Activated T-cell treated with anti-CD3 and anti-CD28 coated beads, Interleukin-2, amount 50 U/mL, for 24 hours (primary cell): ENCODE measurements around the gene EMX1.

Experiments used
- DNase-seq: peaks from one replicate; pipeline ENCODE4 v3.0.0-alpha.2; 2020
- H3K27ac Mint-ChIP-seq: 2 replicates; pipeline ENCODE4 v1.8.0; 2020; ENCODE audit warnings: mild to moderate bottlenecking, mixed read lengths
- H3K27me3 Mint-ChIP-seq: 2 replicates; pipeline ENCODE4 v1.8.0; 2020; ENCODE audit warnings: mixed read lengths
- H3K36me3 Mint-ChIP-seq: 2 replicates; pipeline ENCODE4 v1.8.0; 2020; ENCODE audit warnings: low read depth, mixed read lengths
- H3K4me1 Mint-ChIP-seq: 2 replicates; pipeline ENCODE4 v1.8.0; 2020; ENCODE audit warnings: low read depth, mixed read lengths
- H3K4me3 Mint-ChIP-seq: 2 replicates; pipeline ENCODE4 v1.8.0; 2020; ENCODE audit warnings: mild to moderate bottlenecking, moderate library complexity, mixed read lengths
- H3K9me3 Mint-ChIP-seq: 2 replicates; pipeline ENCODE4 v1.8.0; 2020; ENCODE audit warnings: mixed read lengths

Gene EMX1

DNA sequence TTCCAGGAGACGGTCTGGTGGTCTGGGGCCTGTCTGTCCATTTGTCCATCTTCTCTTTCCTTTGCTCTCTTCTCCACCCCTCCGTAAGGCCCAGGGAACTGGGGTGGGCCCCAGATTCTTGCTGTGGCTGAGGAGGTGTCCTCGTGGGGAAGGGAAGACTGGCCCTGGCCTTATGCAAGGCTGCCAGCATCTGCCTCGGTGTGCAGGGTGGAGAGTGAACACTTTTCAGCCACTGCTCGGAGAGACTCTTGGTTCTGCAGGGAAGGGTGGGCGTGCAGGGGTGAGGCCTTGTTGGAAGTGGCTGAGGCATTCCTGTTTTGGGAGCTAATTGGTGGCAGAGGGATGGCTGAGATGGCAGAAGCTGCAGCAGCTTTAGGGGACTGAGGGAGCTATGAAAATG, 23.0 kb downstream of the EMX1 start:
- no peaks in the 10 kb centered on the region for H3K4me1 Mint-ChIP-seq
- H3K4me3 Mint-ChIP-seq: no peak overlapping the region
- no peak overlapping the region for H3K27ac Mint-ChIP-seq
- no peaks in the 10 kb centered on the region for H3K9me3 Mint-ChIP-seq
- no peak for DNase-seq
- no peaks in the 10 kb centered on the region for H3K36me3 Mint-ChIP-seq
- peaks cover 9% of the 10 kb centered on the region for H3K27me3 Mint-ChIP-seq

DNA sequence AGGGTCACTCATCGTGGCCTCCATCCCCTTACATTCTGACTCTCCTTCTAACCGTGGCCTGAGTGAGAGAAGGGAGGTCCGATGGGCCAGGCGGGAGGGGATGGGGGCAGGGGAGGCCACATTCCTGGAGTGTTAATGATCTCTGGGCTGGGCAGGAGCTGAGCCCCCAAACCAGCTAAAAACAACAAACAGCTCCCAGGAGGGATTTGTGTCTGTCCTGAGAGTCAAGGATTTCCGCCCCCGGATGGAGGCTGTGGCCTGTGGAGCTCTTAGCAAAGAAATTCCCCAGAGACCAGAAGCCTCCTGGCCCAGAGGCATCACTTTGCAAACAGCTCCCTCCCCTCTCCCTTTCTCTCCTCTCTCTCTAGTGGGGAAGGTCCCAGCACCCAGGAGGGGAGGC, 23.5 kb downstream of the EMX1 start:
- Mint-ChIP-seq H3K36me3 (no peaks in the 10 kb centered on the region), H3K27me3 (peaks cover 4% of the 10 kb centered on the region), H3K4me3 (no peak overlapping the region), H3K27ac (no peak overlapping the region), H3K4me1 (no peaks in the 10 kb centered on the region), H3K9me3 (no peaks in the 10 kb centered on the region)
- DNase-seq: no peak

DNA sequence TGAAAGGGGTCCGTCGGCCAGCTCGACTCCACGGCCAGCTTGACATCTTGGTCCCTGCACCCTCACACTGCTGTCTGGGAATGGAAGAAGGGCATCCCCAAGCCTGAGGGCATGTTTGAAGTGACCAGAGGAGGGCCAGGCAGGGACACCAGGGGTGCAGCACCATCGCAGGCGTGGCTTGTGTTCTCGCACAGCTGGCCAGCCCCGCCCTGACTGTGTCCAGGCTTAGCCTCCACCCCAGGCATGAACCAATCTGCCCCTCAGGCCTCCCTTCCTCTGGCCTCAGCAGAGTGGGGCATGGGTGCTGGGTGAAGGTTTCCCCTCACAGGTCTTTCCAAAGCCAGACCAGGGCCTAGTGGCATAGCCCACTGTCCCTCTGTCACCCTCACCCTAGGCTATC, 25.0 kb downstream of the EMX1 start:
- no peaks in the 10 kb centered on the region for H3K27me3 Mint-ChIP-seq

DNA sequence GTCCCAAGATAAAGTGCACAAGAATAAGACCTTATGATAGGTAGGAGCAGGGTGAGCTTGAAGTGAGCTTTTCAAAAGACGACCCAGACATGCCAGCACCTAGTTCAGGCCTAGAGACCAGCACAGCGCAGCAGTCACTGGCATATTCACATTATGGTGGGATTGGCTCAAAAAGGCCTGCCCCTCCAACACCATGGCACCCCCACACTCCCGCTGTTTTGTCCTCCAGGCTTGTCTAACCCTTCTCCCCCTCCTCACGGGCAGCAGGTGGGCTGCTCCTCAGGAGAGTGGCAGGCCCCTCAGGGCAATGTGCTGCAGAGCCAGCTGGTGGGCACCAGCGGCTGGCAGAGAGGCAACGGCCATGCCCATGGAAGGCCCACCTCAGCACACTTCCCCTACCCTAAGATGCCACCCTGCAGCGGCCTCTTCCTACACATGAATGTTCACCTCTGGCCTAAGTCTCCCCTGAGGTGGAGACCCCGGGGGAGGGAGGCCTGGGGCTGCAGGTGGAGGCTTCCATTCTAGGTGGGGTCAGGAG, 25.6 kb downstream of the EMX1 start:
- Mint-ChIP-seq H3K27me3 (no peaks in the 10 kb centered on the region), H3K36me3 (no peaks in the 10 kb centered on the region), H3K4me3 (no peak overlapping the region), H3K4me1 (no peaks in the 10 kb centered on the region), H3K9me3 (no peaks in the 10 kb centered on the region), H3K27ac (no peak overlapping the region)
- DNase-seq: no peak

More for the DNA sequence above, 25.0 kb downstream of the EMX1 start:
- Mint-ChIP-seq H3K36me3 (no peaks in the 10 kb centered on the region), H3K27ac (no peak overlapping the region), H3K9me3 (no peaks in the 10 kb centered on the region), H3K4me1 (no peaks in the 10 kb centered on the region), H3K4me3 (no peak overlapping the region)
- no peak for DNase-seq

DNA sequence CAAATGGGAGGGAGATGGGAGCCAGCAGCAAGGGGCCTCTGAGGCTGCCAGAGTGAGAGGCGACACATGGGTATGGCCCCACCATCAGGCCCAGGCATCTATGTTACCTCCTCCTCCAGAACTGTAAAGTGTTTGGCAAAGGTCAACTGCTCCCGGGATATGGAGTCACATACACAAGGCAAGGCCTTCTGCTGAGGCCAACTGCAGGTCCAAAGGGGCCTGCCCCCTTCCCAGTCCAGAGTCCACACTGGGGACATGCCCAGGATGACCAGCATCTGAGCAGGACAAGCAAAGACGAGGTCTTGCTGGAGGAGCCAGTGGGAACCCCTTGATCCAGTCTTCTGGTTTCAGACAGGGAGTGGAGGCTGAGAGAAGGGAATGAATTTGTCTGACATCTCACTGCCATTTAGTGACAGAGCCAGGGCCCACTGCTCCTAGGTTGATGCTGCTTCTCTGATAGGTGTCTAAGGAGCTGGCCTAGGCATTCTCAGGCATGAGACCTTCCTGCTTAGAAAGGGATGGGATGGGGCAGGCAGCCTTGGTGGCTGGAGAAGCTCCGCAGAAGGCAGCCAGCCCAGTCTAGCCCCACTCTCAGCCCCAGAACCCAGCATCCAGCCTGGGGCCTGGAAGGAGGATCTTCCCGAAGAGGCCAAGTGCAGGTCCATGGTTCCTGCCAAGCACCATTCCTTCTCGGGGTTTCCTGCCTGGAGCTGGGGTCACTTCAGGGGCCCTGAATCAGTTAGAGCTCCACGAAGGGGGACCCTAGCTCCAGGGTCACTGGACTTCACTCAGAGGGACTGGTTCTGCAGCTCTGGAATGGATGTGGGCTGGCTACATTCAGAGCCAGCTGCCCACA, 26.4 kb downstream of the EMX1 start:
- H3K36me3 Mint-ChIP-seq: no peaks in the 10 kb centered on the region
- no peak overlapping the region for H3K4me3 Mint-ChIP-seq
- H3K9me3 Mint-ChIP-seq: no peaks in the 10 kb centered on the region
- H3K27ac Mint-ChIP-seq: no peak overlapping the region
- H3K27me3 Mint-ChIP-seq: no peaks in the 10 kb centered on the region
- no peaks in the 10 kb centered on the region for H3K4me1 Mint-ChIP-seq
- DNase-seq: no peak

DNA sequence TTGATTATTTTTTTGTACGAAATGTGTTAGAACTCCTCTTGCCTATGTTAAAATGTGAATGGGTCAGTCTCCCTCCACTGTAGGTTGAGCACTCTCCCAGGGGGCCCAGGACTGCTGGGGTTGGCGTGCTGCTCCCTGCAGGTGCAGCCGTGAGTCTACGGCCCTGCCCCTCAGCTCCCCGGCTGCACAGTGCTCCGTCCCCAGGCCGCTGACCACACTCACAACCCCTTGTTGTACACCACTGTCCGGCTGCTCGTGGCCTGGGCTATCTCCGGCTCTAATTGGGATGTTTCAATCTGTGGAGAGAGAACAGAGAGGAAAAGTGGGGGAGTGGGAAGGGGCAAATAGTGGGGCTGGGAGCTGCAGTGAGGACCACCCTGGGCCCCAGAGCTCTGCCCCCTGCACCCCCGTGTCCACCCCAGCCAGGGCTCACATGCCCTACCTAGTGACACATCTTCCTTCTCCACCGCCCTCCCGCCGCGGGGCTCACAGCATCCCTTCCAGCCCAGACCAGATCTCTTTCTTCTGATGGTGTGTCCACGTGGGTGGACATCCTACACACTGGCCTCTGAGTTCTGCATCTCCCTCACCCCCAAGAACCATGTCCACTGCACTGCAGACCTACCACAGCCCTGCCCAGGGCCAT, 27.6 kb downstream of the EMX1 start:
- H3K9me3 Mint-ChIP-seq: no peaks in the 10 kb centered on the region
- DNase-seq: no peak
- no peak overlapping the region for H3K27ac Mint-ChIP-seq
- H3K4me1 Mint-ChIP-seq: no peaks in the 10 kb centered on the region
- no peaks in the 10 kb centered on the region for H3K27me3 Mint-ChIP-seq
- H3K4me3 Mint-ChIP-seq: no peak overlapping the region
- H3K36me3 Mint-ChIP-seq: no peaks in the 10 kb centered on the region

DNA sequence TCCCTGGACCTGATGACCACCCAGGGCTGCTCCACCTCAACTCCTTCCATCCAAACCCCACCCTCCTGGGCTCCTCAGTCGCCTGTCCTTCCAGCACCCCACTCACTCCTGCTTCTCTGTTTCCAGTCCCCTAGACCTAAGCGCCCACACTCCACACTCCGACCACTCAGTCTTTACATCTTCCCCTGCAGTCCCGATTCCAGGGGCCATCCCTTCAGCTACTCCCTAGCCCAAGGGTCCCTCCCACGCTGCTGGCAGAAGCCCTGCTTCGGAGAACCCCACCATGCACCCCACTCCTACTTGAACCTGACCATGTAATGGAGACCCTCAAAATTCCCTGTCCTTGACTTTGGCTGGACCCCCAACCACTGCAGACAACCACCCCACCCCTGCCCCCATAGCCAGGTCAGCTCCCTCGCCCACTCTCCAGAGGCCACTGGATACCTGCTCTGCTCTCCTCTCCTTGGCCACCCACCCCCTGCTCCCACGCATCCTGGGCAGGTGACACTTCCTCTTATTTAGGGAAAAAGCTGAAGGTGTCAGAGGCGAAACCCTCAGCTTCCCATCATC, 28.2 kb downstream of the EMX1 start:
- Mint-ChIP-seq H3K4me3 (no peak overlapping the region), H3K27ac (no peak overlapping the region)

DNA sequence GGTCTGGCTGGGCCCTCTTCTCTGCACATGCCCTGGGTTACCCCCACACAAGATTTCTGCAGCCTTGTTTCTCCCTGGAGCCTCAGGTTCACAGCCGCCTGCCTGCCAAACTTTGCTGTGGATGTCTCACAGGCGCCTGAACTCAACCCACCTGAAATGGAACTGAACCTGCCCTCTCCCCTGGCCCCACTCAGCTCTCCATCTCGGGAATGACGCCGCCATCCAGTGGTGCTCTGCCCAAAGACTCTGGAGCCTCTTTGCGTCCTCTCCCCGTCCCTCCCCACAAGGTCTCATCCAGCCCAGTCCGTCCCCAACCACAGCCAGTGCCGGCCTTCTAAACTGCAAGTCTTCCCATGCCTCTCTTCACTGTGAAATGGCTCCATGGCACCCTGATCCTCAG, 29.1 kb downstream of the EMX1 start:
- no peak for DNase-seq
- Mint-ChIP-seq H3K27ac (no peak overlapping the region), H3K27me3 (no peaks in the 10 kb centered on the region), H3K4me1 (no peaks in the 10 kb centered on the region), H3K9me3 (no peaks in the 10 kb centered on the region), H3K4me3 (no peak overlapping the region), H3K36me3 (no peaks in the 10 kb centered on the region)

More for the DNA sequence above, 28.2 kb downstream of the EMX1 start:
- Mint-ChIP-seq H3K36me3 (no peaks in the 10 kb centered on the region), H3K9me3 (no peaks in the 10 kb centered on the region), H3K27me3 (no peaks in the 10 kb centered on the region), H3K4me1 (no peaks in the 10 kb centered on the region)
- DNase-seq: no peak

DNA sequence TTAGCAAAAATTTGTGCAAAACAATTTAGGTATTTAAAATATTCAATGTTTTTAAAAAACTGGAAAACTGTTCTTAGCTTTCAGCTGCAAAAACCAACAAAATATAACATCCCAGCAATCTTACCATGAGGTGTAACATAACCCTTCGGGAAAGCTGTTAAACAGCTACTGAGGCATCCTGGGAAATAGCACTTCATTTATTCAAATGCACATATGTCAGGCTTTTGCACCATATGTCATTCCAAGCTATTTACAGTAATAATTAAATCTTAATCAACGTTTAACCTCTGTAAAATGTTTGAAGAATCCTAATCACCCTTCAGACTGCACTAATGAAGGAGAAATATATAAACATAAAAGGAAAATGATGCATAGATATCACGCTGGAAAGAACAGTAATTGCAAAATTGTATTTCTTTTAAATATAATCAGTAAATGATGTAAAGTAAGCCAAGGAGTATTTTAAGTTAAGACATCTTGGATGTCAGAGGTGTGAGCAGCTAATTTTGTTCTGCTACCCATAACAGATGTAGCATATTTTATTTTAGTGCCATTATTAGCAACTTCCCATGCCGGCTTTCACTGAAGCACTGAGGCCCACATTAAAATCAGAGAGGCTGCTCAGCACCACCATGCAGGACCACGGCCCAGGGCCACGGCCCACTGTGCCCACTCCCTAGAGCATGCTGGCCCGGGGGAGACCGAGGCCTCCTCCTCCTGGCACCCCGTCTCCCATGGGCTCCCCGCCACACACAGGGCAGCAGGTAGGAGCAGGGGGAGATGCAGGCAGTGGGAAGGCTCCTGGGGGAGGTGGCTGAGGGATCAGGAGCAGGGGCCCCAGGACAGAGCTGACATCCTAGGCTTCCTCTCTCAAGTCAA, 30.9 kb downstream of the EMX1 start:
- Mint-ChIP-seq H3K27ac (no peak overlapping the region), H3K4me3 (no peak overlapping the region), H3K27me3 (no peaks in the 10 kb centered on the region), H3K36me3 (no peaks in the 10 kb centered on the region), H3K4me1 (peaks cover under 1% of the 10 kb centered on the region), H3K9me3 (no peaks in the 10 kb centered on the region)
- DNase-seq: no peak

DNA sequence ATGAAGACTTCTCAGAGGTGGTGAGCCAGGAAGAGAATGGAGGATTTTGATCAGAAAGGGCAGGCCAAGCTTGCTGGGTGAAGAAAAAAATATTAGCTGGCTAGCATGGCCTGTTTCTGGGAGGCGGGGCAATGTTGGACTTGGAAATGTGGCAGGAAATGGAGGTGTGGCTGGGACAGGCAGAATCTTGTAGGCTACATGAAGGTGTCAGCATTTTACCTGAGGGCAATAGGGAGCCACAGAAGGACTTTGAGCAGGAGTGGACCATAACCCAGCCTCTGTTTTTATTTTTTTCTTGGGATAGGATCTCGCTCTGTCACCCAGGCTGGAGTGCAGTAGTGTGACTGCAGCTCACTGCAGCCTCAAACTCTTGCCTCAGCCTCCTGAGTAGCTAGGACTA, 31.7 kb downstream of the EMX1 start:
- Mint-ChIP-seq H3K27me3 (no peaks in the 10 kb centered on the region), H3K4me3 (no peak overlapping the region), H3K36me3 (no peaks in the 10 kb centered on the region), H3K4me1 (peaks cover 8% of the 10 kb centered on the region), H3K9me3 (no peaks in the 10 kb centered on the region), H3K27ac (no peak overlapping the region)
- no peak for DNase-seq

DNA sequence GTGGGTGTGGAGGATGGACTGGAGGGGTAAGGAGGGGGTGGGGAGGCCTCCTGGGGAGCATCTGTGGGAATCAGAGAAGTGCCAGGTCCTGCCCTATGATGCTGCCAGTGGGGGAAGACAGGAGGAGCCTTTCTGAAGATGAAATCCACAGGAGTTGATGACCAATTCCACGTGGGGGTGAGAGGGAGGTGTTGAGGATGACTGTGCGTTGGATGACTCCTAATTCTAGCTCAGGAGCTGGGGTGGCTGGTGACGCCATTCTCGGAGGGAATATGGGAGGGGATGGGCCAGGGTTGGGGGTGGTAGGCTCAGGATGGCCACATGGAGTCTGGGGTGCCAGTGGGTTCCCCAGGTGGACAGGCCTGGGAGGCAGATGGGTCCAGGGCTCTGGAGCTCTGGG, 32.3 kb downstream of the EMX1 start:
- Mint-ChIP-seq H3K4me3 (no peak overlapping the region), H3K27ac (no peak overlapping the region), H3K9me3 (no peaks in the 10 kb centered on the region), H3K4me1 (peaks cover 14% of the 10 kb centered on the region), H3K36me3 (no peaks in the 10 kb centered on the region), H3K27me3 (no peaks in the 10 kb centered on the region)
- no peak for DNase-seq

DNA sequence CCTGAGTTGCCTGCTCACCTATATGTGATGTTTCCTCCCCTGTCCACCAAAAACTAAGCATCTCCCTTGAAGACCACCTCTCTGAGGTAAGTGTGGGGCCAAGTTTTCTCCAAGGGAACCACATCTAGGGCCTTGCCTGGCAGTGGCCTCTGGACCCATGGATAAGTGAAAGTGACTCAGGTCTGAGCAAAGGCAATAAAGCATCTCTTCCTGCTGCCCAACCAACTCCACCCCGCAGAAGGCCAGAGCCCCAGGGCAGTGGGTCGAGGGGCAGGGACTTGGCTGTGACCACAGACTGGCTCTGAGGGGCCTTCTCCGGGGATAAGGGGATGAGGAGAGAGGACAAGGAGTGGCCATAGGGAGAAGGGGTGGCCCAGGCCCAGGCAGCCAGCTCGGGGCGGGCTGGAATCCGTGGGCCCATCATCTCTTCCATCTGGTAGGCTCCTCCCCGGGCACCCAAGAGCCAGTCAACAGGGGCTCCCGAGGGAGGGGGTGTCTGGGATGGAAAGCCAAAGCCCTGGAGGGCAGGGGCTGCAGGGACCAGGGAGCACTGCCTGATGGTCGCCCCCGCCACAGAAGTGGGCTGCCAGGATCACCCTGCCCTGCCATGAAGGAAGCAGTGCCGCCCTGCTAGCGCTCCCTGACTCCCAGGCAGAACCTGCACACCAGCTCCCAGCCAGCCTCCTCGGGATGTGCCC, 33.4 kb downstream of the EMX1 start:
- Mint-ChIP-seq H3K9me3 (no peaks in the 10 kb centered on the region), H3K27me3 (no peaks in the 10 kb centered on the region), H3K4me1 (peaks cover 19% of the 10 kb centered on the region), H3K36me3 (no peaks in the 10 kb centered on the region), H3K4me3 (no peak overlapping the region), H3K27ac (no peak overlapping the region)
- DNase-seq: no peak

DNA sequence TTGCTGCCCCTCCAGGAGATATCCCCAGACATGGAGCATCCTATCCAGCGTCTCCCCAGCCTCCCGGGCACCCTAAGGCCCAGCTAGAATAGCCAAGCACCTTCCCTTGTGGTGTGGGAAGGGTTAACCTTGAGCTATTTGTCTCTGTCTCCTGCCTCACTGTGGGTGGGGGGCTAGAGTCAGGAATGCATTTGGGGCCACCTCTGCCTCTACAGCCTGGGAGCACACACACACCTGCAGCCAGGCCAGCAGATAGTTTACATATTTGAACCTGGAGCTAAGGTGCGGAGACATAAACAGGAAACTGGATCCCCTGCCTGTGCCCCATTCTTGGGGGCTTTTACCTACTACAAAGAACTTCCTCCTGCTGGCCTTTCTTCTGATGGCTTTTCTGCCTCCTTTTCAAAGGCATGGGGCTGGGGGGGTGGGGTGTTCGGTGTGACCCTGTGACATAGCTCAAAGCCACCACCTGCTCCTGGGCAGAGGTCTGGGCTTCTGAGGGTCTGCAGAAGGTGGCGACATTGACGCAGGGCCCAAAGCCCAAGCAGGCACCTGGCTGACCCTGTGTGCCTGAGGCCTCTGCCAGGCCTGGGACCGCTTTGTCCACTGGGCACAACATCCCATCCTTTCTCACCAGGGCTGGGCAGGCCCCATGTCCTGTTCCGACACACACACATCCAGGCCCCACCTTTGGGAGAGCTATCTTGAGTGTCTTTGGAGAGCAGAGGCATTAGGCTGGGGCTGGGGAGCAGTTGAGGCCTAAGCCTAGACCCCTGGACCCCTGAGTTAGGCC, 34.2 kb downstream of the EMX1 start:
- Mint-ChIP-seq H3K27ac (no peak overlapping the region), H3K27me3 (no peaks in the 10 kb centered on the region), H3K36me3 (no peaks in the 10 kb centered on the region), H3K4me3 (no peak overlapping the region), H3K4me1 (peaks cover 19% of the 10 kb centered on the region), H3K9me3 (no peaks in the 10 kb centered on the region)
- no peak for DNase-seq
